Measurements from ENCODE around the gene HOMER2.

Gene HOMER2

DNA sequence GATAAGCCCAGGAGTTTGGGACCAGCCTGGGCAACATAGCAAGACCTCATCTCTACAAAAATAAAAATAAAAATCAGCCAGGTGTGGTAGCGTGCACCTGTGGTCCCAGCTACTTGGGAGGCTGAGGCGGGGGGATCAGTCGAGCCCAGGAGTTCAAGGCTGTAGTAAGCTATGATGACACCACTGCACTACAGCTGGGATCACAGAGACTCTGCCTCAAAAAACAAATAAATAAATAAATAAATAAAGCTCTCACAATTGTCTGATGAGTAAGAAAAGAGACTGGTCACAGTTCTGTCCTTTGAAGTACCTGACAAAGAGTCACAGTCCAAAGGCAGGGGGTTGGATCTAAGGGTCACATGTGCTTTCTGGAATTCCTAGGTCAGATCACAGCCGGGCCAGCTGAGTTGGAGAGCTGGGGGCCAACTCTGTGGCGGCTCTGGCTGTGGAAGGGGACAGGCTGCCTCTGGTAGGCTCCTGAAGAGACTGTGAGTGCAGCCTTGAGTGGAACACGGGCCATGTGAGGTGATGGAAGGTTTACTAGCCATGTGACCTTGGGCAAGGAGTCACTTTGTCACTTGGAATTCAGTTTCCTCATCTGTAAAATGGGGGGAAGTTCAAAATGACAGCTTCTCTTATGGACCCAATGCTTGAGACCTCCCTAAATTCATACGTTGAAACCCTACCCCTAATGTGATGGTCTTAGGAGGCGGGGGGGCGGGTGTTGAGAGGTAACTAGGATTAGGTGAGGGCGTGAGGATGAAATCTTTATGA, 95.9 kb downstream of the HOMER2 start:
- DNase-seq (ENCODE audit: low read depth): no peak

DNA sequence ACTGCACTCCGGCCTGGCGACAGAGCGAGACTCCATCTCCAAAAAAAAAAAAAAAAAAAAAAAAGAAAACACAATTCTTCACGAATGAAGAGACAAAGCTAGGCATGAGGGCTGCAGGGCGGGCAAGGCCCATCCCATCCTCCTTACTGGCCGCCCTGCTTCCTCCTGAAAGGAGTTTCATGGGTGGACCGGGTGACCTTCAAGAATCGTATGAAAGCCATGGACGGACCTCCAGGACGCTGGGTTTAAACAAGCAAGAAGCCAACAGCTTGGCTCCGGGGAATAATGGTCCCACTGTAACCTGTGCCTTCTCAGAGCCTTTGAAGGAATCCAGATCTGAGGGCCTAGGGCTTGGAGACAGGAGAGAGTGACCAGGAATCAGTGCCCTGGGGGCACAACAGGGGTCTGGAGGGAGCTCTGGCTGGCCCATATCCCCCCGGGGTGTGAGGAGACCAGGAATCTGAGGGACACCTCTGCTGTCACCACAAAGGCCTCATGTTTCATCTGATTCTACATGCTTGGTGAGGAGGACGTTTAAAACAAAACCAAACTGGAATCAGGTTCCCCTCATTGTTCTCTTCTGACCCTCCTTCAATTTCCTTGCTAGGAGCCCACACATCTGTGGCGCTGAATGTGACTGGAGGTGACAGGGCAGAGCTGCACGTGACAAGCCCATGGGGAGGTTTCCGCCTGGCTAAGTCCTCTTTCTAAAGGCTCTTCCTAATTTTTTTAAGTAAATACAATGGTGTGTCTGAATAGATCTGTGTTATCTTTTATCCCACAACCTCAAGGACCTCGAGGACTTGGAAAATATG, 97.0 kb downstream of the HOMER2 start:
- no peak for DNase-seq (ENCODE audit: low read depth)

DNA sequence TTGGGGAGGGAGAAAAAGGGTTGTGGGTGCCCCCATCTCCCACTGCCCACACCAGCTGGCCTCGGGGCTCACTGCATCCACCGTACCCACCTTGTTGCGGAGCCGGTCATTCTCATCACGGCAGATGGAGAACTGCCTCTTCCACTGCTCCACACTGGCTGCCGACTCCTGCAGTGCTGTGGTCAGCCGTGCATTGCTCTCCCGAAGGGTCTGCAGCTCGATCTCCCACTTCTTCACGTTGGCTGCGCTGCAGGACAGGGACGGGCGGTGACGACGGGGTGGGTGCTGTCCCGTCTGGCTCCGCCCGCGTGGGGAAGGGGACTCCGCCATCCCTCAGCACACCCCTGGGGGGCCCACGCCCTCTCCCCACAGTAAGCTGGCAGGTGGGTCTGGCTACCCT, 98.0 kb downstream of the HOMER2 start:
- DNase-seq (ENCODE audit: low read depth): no peak

DNA sequence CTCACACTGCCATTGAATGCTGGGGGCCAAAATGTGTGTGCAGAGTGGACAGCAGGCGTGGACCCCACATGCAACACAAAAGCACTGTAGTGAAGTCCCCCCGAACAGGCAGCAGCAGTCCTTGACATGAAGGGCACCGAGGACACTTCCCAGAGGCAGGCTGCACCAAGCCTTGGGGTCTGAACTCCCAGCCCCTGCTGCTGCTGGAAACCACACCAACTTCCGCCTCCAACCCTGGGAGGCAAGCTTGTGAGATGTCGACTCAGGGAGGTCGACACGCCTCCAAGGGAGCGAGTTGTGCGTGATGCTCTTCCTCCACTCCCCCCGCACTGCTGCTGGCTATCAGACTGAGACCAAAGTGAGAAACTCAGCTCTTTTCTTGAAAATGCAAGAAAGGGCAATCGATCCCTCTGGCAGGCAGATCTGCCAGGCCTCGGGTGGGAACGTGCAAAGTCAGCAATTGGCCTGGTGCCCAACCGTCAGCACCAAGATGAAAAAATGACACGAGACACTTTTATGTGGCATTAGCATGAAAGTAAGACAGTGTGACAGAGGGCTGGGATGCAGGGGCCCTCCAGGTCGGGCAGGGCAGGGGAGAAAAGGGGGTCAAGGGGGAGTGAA, 99.5 kb downstream of the HOMER2 start:
- DNase-seq (ENCODE audit: low read depth): no peak

DNA sequence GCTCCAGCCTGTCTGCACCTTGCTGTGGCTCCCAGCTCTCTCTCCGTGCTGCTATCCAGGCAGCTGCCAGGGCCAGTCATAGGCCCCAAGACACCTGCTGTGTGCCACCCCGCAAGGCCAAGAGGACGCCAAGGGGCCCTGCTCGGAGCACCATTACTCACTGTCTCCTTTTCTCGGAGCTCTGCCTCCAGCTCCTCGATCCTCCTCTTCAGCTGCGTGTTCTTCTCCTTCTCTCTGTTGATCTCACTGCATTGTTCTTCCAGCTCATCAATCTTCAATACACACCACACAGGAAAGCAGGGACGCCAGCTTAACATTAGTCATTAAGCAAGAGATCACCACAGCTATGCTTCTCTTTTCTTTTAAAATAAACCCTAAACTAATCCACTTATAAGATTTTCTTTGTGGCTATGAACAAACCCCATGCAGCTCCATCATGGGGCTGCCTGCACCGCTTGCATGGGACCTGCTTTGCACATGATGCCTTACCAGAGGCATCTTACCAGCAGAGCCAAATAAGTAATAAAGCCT, 100.5 kb downstream of the HOMER2 start:
- DNase-seq (ENCODE audit: low read depth): no peak

DNA sequence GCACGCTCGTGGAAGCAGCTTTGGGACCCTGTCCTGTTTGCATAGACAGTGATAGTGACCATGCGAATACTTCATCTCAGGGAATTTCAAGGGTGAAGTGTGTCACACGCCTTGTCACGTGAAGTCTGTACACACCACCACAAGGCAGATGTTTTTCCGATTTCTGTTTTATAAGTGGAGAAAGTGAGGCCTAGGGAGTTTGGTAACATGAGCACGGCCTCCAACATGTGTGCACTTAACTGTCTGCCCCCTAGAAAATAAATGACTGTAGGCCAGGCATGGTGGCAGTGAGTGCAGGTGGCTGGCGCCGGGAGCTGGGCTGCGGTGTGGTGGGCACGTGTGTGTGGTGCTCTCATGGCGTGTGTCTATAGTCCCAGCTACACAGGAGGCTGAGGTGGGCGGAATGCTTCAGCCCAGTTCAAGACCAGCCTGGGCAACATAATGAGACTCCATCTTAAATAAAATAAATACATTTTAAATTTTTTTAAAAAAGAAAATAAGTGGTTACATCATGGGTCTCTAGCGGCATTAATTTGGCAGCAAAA, 101.1 kb downstream of the HOMER2 start:
- DNase-seq (ENCODE audit: low read depth): no peak

DNA sequence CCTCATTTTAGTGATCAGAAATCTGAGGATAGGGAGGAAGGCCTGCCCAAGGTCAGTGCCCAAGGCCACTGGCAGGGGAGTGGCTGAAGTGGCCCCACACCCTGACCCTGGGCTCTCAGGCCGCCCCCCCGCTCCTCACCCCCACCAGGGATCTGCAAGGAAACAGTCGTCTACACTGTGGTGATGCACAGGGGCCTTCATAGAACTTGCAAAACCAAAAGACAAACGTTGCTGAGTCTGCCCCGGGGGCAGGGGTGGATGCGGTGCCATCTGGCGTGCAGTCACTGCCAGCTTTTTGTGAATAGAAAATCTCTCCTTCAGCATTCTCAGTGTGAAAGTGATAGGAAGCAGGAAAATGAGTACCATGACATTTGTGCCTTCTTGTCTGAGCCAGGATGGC, 101.8 kb downstream of the HOMER2 start:
- DNase-seq (ENCODE audit: low read depth): no peak

DNA sequence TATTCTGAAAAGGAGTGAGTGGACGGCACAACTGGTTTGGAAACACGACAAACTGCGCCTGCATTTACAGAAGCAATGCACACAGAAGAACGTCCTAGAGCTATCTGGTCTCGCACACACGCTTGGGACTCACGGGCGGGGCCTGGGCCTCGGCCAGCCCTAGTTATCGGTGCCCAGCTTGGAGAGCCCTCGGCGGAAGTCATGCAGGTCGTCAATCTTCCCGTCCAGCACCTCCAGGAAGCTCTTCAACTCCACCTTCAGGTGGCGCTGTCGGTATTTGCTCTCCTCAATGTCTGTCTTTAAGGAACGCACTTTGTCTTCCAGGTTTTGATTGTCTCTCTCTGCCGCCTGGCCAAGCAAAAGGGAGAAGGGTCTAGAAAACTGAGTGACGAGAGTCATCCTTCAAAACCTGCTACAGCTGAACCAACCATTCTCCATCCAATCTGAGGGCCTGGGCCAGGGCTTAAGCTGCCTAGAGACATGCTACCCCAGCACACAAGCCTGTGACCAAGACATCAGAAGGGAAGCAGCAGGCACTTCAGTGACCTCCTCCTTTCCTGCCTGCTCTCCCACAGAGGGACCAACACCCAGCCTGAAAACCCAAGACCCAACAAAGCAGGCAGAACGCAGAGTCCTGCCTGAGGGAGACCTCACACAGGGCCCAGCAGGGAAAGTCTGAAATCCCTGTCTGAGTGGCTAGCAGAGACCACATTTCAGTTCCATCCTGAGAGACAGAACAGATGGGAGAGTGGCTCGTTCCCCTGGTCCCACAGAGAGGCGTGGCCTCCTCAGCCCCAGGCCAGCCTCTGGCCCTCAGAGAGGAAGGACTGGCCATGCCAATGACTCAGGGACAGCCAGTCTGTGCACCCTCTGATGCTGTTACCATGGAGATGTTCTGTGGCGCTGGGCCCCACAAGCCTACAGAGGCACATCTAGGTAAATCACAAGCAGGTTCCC, 102.7 kb downstream of the HOMER2 start:
- no peak for DNase-seq (ENCODE audit: low read depth)

DNA sequence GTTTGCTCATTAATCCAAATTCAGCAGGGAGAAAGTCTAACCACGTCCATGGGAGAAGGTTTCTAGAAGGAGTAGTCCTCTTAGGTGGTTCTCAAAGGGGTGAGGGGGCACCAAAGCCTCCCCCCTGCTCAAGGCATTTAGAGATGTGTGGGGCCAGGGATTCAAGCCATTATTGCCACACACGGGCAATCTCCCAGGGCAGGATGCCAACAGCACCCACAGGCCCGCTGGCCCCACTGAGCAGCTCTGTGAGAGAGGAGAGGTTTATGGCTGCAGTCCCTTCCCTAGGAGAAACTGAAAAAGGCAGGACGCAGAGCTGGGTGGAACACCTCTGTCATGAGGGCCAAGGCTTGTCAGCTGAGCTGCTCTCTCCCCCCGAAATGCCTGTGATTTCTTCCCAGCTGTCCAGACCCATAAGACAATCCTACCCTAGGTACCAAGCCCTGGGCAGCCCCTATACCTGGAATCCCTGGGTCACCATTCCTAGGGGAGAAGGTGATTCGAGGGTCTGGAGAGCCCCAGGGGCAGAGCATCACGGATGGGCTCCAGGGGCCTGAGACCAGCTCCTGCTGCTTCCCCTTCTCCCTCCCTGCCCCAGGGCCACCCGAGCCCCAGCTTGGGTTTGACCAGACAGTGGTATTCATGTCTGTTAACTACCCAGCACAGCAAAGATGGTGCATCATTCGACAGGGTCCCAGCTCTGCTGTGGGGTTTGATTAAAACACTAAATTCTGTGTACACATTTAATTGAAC, 104.1 kb downstream of the HOMER2 start:
- DNase-seq (ENCODE audit: low read depth): no peak

DNA sequence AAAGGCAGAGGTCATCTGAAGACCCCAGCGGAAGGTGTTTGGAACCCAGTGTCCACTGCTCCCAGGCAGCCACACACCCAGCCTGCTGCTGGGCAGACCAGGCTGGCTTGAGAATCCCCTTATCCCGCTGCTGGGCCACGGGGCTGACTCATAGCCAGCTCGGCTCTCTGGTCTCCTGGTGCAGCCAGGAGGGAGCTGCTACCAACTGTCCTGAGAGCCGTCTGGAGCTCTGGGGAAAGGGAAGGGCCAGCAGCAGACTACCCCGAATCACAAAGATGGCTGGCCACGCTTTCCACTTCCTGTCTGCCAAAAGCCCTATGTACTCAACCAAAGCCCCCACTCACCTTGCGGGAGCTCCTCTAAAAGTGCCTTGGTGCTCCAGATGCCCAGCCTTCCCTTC, 104.8 kb downstream of the HOMER2 start:
- no peak for DNase-seq (ENCODE audit: low read depth)

DNA sequence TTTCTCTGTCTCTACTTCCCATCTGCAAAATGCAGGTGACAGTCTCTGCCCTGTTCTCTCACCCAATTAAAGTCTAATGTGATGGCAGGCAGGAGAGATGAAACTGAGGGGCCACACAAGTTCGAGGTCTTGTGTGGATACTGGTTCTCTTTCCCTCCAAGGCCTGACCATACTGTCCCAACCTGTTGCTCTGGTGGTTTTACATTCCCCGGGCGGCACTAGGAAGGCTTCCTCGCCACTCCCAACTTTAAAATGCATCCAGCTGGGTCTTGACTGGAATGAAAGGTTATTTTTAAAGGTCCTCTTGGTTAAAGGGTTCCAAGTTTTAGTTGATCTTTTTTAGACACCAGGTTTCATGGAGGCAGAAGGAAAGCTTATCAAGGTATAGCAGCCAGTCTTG, 105.9 kb downstream of the HOMER2 start:
- DNase-seq (ENCODE audit: low read depth): no peak

DNA sequence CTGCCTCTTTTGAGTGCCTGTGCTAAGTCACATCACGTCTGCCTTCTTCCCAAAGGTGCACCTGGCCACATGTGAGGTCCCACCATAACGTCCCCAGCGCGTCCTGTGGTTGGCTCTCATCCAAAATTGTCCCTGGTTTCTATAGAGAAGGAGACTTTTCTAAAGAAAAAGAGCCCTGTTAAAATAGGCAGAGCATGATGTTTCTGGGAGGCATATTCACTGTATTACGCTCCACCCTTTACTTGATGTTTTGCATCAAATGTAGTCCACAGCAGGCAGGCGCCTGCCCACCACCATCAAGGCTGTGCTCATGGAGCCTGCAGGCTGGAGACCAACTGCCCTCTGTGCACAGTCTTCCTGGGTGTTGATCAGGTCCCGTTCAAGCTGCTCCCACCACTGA, 106.8 kb downstream of the HOMER2 start:
- no peak for DNase-seq (ENCODE audit: low read depth)

DNA sequence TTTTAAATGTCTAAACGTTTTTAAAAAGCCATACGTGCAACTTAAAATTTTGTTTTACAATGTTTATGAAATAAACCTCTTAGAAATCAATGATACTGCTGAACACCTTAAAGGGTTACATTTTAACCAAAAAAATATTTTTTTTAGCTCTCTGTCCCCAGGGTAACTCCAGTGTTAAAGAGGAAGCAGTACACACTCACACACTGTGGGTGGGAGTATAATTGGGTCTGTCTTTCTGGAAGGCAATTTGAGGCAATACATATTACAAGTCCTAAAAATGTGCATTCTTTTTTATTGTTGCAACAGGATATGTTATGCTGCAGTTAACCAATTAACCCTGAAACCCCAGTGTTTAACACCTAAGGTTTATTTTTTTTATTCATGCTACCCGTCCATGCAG, 109.0 kb downstream of the HOMER2 start:
- no peak for DNase-seq (ENCODE audit: low read depth)

DNA sequence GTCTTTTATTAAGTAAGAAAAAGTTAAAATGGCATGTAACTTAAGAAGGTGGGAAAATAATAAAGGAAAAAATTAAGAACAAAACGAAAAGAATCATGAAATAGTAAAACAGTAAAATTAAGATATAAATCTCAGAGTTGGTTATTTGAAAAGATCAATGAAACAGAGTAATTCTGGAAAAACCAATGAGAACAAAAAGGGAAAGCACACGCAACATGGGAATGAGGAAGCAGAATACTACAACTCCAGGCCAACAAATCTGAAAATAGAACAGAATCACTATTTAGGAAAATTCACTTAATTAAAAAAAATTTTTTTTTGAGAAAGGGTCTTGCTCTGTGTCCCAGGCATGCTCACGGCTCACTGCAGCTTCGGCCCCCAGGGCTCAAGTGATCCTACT, 112.4 kb downstream of the HOMER2 start:
- DNase-seq (ENCODE audit: low read depth): no peak

DNA sequence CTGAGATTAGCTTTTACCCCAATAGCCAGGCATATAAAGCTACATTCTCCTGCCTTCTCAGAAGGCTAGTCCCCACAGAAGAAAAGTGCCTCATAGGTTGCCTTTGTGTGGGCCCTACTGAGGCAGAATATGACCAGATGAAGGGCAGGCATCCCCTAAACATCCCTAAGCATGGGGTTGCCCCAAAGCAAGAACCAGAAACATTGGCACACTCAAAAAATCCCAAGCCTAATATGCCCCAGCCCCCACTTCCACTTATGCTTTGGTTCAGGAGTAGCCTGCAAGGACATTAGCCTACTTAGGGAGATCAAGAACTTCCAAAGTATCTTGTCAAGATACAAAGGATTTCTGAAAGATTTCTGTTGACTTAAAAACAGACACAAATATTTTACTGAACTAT, 113.4 kb downstream of the HOMER2 start:
- DNase-seq (ENCODE audit: low read depth): no peak

DNA sequence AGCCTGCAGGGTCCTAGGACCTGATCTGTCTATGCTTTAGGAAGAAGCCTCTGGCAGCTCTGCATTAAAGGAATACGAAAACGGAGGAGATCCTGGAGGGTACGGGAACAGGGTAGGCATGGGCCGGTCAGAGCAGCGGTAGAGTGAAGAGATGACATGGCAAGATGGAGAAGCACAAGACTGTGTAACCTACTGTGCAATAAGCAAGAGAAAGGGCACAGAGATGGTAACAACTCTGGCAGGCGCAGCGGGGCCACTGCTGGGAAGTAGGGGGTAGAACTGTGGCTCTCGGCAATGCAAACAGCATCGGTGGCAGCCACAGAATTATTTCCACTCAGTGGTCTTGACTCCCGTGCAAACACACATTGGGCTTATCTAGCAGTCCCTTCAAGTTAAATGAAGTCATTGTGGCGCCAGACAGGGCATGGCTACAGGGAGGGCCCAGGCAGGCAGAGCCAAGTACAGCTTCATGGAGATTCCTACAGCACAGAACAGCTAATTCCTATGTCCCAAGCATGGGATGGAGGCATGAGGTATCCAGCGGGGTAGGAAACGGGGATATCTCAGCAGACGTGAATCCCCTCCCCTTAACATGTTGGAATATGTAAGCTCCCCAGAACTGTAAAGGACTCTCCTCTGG, 114.3 kb downstream of the HOMER2 start:
- no peak for DNase-seq (ENCODE audit: low read depth)

DNA sequence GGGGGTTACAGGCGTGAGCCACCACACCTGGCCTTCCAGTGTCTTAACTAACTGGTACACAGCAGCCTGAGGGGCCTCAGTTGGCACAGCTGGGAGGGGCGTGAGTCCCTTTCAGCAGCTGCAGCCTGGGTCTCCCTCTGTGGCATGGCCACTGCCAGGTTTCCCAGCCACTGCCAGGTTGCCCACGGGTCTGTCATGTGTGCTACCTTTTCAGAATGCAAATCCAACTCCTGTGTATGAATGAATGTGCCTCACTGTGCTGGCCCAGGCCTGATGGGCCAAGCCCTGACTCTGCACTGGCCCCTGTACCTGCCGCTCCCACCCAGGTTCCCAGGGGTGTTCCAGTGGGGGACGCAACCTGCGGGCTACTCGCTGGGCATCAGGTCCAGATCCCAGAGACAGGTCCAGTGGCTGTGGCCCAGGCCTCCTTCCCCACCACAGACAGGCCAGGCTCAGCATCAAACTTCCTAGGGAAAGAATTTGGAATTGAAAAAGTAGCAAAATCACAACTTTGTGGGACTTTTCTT, 117.1 kb downstream of the HOMER2 start:
- DNase-seq (ENCODE audit: low read depth): no peak

DNA sequence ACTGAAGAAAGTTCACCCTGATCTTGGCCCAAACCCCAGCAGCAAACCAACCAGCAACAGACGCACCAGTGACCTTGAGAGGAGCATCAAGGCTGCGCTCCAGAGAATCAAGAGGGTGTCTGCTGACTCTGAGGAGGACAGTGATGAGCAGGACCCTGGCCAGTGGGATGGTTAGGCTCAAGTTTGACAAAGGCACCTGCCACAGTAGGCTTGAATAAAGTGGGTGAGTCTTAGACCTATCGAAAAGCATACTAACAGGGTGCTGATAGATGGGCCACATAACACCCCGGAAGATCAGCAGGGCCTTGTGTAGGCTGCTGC, 119.2 kb downstream of the HOMER2 start:
- no peak for DNase-seq (ENCODE audit: low read depth)

DNA sequence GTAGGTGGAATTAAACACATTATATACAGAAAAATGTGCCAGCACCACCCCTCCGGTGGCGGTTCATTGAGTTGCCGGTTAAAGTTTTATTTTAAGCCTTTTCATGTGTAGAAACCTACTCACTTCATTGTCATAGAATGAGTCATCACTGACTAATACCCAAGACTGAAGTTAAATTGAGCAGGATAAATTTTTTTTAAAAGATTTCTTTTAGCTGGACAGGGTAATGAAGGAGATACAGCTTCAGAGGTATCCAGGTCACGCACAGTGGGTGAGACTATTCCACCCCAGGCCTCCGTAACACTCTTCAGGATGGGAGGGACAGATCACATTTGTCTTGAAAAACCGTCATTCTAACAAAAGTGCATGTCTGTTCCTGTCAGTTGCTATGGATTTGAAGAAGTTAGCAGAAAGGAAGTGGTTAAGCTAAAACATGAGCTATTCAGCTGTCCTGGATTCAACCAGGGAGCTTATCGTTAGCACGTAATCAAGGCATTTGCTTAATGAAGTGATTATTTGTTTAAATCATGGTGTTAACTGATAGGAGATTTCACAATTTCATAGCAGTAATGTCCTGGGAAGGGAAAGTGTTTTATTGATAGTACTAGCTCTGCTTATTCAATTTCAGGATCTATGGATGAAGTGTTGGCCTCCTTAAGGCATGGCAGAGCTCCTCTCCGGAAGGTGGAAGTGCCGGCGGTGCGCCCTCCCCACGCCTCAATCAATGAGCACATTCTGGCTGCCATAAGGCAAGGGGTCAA, 119.7 kb downstream of the HOMER2 start:
- peak; percentile 11 for DNase-seq (ENCODE audit: low read depth)

Measured in activated T-helper 9 cell treated with anti-CD3 and anti-CD28 coated beads, Interleukin-2, amount 50 U/mL, for 16 hours (primary cell).